Ecto neural progenitor cell (in vitro differentiated cells): ENCODE data around the gene RHOF.
"Not testable (repeated sequence)": the region's sequence is repeated elsewhere in the genome, so short reads cannot be mapped to it uniquely, and the experiment has no call there.

Experiments used
- DNase-seq: peaks from one replicate; pipeline ENCODE4 v3.0.0-alpha.2; 2018; ENCODE audit warnings: low spot score

Gene RHOF

DNA sequence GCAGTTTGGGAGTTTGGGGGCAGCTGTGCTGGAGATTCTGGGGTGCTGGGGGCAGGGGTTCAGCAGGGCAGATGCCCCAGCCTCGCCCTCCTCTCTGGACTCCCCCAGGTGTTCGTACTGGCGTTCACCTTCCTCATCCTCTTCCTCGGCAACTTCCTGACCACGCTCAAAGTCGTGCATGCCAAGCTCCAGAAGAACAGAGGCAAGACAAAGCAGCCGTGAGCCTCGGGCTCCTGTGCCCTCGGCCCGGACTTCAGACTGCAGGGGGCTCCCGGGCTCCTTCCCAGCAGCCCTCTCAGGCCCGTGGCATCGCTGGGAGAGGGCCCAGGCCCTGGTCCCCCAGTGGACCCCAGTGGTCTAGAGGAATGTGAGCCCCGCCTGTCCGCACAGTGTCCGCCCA is 18.0 kb downstream of the RHOF start:
- DNase-seq: no peak

DNA sequence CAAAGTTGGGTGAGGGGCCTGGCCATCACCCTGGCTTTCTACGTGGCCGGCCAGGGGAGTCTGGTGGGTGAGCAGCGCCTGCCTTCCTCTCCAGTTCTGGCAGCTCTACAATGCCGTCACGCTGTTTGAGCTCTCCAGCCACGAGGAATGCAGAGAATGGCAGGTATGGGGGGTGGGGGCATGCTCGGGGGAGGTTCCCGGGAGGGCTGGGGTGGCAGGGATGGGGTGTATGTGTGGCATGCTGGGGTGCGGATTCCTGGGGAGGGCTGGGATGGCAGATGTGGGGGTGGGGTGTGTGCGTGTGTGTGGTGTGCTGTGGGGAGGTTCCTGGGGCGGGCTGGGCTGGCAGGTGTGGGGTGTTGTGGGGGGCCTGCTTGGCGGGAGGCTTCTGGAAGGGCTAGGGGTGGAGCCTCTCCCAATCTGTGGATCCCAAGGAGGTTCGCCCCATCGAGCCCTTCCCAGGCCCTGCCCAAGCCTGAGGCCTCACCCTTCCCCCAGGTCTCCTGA is 18.5 kb downstream of the RHOF start:
- DNase-seq: peak; percentile 48

DNA sequence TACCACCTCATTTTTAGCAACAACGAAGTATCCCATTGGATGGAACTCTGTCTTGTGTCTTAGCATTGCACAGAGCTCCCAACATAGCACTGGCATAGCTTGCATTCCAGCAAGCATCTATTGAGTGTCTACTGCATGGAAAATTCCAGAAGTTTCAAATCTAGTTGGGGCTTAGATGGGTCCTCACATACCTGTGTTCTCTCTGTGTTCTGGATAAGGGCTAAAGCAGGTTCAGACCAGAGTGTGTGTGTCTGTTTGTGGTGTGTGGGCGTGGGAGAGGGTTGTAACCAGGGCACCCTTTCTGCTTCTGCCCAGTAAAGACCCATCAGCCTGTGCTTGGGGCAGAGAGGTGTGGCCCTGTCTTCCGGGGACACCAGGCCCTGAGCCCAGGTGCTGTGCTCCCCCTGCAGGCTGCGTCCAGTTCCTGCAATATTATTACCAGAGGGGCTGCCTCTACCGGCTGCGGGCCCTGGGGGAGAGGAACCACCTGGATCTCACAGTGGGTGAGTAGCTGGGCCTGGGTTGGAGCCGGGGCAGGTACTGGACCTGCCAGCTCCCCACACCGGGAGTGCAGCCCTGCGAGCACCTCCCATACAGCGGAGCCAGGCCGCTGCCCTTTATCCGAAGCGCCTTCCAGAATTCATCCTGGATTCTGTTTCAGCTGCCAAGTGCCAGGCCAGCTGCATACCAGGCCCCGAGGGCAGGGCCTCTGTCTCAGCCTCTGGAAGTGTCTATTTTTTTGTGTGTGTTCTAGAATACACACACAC is 20.3 kb downstream of the RHOF start:
- peak; percentile 88 for DNase-seq

DNA sequence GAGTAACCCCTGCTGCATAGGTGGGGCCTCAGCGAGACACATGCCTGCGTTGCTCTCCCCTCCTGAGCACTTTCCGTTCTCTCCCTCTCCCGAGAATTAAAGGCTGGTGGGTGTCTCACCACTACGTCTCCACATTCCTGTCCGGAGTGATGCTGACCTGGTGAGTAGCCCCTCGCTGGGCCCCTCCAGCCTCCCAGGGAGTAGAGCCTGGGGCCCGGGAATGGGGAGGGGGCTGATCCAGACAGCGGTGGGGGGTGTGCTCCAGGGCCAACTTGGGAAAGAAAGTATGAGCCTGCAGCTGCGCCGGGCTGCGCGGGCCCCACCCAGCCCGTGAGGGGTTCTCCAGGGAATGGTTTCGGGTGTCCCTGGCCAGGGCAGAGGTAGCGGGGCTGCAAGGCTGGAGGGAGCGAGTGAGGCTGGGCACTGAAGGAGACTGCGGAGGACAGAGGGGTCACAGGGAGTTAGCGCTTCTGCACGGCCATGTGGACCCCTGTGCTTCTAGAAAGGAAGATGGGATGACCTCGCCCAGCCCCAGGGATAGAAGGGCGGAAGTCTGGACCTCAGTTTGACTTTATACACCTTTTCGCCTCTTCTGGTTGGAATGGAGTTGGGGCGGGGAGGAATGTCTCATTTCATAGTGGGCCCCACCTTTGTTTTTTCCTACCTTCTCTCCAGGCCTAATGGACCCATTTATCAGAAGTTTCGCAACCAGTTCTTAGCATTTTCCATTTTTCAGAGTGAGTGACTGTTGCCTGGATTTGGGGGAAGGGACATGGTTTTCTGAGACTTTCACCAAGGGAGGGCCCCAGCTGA is 22.5 kb downstream of the RHOF start:
- DNase-seq: peak; percentile 57

DNA sequence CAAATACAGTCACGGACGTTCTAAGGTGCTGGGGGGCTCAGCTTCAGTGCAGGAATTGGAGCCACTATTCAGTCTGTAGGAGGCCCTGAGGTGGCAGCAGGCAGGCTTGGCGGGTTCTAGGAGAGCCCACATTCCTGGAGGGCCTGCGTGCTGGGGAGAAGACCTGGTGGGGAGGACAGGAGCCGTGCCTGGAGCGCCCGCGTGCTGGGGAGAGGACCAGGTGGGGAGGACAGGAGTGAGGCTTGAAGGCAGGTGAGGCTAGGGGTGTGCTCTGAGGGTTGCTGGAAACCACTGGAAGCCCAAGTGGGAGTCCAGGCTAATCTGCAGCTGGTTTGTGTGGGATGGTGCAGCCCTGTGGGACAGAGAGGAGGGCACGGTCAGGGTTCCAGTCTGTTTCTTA is 23.1 kb downstream of the RHOF start:
- no peak for DNase-seq

DNA sequence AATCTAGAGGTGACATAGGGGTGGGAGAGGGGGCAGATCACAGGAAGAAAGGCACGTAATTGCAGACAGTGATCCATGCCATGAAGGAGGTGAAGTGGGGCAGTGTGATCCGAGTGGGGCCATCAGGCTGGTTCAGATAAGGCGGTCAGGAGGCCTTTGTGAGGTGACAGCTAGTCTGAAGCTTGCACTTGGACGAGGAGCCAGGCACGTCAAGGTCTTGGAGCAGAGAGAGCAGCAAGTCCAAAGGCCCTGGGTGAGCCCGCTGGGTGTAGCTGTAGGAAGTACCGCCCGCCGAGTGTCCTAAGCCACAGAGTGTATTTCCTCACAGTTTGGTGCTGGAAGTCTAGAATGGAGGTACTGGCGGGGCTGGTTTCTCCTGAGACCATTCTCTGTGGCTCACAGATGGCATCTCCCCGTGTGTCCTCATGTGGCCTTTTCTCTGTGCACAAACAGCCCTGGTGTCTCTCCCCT is 23.6 kb downstream of the RHOF start:
- peak; percentile 46 for DNase-seq

DNA sequence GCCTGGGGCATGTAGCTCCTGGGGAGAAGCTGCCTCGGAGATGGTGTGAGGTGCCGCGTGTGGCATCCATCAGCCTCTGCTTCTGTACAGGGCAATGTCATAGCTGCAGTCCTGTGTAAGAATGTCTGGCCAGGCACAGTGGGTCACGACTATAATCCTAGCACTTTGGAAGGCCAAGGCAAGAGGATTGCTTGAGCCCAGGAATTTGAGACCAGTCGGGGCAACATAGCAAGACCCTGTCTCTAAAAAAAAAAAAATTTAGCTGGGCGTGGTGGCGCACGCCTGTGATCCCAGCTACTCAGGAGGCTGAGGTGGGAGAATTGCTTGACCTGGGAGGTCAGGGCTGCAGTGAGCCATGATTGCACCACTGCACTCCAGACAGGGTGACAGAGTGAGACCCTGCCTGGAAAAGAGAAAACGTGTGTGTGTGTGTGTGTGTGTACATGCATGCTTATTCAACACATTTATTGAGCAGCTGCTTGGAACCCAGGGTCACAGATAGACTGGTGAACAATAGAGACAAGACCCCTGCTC is 24.1 kb downstream of the RHOF start:
- no peak for DNase-seq

DNA sequence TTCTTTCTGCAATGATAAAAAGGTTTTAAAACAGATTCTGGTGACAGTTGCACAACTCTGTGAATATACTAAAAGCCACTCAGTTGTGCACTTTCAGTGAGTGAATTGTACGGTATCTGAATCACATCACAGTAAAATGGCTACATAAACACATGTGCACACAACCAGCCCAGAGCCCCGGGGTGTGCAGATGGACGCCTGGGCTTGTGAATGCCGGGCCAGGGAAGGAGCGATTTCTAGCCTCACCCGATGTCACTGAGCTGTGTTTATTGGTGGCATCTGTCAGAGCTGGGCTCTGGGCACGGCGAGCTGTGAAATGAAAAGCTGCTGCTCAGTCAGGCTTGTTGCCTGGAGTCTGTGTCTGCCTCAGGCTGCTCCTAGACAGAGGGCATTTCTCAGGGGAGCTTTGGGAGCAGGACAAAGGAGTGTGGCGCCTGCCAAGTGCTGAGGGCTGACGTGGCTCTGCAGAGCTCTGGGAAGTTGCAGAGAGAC is 25.9 kb downstream of the RHOF start:
- no peak for DNase-seq

DNA sequence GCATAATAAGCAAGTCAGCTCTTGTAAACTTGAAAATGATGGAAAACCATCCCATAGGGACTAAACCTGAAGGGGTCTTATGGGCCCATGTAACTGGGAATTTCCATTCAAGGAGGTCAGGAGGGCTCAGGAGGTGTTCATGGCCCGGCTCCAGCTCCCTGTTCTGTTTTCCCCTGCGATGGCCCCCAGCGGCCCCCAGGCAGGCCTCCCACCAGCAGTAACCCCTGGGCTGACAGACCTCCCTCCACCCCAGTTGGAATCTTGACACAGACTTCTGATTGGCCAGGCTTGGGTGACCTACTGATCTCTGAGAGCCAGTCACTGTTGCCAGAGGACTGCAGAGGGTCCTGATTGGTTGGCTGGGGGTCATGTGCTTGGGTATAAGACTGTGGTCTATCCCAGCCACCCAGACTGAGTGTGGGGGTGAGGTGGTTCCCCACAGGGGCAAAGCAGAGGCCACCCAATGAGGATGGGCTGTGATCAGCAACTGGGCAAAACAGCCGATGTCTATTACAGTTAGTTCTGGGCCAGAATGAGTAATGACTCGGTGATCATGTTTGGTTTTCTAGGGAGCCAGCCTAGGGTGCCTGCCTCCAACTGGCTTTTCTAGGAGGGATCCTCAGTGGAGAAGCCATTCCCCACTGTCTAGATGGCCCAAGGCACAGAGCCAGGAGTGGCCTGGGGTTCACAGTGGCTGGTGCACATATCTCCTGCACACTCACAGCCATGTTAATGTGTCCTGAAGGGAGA is 27.0 kb downstream of the RHOF start:
- DNase-seq: no peak

DNA sequence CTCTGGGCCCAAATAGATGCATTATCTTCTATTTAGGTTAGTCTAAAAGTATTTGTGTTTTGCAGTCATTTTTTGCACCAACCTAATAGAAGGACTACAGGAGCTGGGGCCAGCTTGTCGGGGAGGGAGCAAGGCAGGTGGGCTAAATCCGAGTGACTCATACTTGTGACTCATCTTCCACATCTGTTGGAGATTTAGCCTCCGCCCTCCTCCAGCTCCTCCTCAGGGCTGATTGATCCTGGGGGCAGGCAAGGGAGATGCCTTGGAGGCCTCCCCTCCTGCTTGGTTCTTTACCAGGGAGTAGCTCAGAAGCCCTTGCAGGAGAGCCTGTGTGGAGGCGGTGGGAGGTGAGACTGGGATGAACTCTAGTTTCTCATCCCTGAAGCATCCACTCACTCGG is 27.9 kb downstream of the RHOF start:
- DNase-seq: peak; percentile 43

DNA sequence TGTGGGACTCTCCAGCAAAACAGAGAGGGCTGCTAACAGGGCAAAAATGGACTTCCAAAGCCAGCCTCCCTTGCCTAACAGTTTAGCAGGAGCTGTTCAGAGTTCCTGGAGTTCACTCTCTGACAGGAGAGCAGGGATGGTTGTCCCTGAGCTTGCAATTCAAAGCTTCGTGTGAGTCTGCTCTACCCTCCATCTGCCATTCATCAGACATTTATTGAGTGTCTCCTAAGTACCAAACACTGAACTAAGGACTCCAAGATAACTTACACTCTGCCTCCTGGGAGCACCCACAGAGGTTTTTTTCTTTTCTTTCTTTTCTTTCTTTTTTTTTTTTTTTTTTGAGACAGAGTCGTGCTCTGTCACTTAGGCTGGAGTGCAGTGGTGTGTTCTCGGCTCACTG is 28.7 kb downstream of the RHOF start:
- DNase-seq: no peak

DNA sequence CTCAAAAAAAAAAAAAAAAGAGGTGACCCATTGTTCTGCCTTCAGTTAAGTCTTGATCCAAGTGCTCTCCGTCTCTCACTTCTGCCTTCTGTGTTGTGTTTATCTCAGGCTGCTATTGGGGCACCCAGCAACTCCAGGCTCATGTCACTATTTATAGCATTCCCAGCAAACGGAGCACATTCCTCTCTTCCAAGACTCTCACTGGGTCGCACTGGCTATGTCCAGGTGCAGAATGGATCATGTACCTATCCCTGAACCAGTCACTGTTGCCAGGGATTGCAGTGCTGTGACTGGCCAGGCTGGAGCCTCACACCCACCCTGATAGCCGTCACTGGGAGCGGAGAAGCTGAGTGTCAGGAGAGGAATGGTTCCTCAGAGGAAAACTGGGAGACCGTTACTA is 31.2 kb downstream of the RHOF start:
- DNase-seq: no peak

DNA sequence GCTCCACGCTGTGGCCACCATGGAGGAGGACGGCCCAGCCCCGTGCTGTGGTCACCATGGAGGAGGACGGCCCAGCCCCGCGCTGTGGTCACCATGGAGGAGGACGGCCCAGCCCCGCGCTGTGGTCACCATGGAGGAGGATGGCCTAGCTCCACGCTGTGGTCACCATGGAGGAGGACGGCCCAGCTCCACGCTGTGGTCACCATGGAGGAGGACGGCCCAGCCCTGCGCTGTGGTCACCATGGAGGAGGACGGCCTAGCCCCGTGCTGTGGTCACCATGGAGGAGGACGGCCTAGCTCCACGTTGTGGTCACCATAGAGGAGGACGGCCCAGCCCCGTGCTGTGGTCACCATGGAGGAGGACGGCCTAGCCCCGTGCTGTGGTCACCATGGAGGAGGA is 35.0 kb downstream of the RHOF start:
- not testable (repeated sequence) for DNase-seq

DNA sequence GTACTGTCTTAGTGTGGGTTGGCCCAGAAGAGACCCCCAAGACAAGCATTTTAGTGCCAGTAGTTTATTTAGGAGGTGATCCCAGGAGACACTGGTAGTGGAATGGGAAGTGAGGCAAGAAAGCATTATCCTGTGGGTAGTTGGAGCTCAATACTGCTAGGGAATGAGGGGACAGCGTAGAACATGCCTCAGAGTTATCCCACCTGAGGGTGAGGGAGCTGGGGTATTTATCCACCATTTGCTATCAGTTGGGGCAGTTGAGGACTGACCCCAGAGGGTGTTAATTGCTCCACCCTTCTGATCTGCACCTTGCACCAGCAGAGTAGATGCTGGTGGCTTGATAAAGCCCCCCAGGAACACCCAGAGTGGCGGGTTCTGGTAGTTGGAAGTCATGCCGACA is 37.9 kb downstream of the RHOF start:
- DNase-seq: no peak

DNA sequence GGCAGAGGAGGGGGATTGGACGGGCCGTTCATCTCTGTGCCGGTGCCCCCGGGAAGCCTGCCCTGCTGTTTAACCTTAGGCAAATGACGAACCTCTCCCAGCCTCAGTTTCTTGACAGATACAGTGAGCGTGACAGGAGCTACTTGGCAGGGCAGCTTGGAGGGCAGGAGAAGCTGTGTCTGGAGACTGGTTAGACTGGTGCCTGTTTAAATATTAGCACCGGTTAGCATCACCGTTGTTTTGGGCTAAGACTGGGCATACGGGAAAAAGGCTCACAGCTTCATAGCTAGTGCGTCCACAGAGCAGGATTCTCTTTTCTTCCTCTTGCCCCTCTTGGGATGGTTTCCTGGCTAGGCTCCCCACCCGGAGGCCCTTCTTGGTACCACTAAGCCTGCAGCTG is 38.7 kb downstream of the RHOF start:
- DNase-seq: no peak

DNA sequence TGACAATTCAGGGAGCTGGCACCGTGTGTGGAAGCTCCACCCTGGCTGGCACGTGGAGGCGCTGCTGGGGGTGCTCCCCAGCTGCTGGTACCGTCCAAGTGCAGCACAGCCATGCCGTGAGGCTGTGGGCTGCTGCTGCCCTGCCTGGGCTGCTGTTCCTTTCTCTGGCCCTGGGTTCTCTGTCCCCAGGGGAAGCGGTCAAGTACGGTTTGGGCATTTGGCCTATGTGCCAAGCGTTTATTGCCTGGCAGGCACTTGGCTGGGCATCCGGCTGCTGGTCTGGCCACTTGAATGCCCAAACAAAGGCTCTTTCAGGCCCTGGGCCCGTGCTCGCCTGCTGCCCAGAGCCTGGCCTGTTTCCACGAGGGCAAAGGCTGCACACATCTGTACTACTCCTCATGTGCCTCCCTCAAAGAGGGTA is 39.6 kb downstream of the RHOF start:
- DNase-seq: no peak

DNA sequence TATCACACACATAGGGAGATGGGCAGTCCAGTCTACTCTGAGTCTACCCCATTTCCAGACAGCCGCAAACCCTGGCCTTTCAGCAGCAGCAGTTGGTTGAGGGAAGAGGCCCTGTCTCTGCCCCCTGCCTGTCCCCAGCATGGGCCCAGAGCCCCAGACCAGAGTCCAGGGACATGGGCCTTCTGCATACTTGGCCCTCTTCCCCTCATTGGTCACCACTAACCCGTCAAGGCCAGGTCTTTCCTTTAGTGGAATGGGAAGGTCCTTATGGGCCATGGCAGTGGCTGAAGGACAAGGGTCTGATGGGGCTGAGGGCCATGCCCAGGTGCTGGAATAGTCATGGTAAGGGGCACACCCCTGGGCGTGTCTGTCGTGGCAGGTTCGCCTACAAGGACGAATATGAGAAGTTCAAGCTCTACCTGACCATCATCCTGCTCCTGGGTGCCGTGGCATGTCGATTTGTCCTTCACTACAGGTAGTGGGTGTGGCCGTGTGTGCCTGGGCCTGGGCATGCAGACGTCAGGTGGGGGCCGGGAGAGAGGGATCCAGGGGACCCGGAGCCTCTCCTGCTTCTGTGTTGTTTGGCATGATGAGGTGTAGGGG is 41.6 kb downstream of the RHOF start:
- DNase-seq: no peak

DNA sequence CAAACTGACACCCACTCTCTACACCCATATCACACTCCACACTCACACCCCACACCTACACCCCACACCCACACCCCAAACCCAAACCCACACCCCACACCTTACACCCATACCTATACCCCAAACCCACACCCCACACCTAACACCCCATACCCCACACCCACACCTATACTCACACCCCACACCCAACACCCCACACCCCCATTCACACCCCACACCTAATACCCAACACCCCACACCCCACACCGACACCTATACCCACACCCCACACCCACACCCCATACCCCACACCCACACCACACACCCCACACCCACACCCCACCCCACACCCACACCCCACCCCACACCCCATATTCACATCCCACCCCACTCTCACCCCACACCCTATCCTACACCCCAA is 42.5 kb downstream of the RHOF start:
- DNase-seq: no peak

DNA sequence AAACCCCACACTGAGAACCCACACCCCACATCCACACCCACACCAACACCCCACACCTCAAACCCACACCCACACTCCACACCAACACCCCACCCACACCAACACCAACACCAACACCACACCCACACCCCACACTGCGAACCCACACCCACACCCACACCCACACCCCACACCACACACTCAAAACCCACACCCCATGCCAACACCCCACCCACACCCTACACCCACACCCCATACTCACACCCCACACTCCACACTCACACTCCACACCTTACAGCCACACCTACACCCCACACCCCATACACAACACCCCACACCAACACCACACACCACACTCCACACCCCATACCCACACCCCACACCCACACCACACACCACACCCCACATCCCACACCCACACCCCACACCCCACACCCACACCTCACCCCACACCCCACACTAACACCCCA is 43.0 kb downstream of the RHOF start:
- no peak for DNase-seq

DNA sequence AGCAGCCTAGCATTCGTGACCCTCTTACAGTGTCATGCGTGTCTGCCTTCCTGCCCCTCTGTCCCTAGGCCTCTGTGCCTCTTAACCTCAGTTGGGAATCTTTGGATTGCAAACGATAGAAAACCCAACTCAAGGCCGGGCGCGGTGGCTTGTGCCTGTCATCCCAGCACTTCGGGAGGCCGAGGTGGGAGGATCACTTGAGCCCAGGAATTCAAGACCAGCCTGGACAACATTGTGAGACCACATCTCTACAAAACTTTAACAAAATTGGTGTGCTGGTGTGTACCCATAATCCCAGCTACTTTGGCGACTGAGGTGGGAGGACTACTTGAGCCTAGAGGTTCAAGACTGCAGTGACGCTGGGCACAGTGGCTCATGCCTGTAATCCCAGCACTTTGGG is 44.2 kb downstream of the RHOF start:
- no peak for DNase-seq

DNA sequence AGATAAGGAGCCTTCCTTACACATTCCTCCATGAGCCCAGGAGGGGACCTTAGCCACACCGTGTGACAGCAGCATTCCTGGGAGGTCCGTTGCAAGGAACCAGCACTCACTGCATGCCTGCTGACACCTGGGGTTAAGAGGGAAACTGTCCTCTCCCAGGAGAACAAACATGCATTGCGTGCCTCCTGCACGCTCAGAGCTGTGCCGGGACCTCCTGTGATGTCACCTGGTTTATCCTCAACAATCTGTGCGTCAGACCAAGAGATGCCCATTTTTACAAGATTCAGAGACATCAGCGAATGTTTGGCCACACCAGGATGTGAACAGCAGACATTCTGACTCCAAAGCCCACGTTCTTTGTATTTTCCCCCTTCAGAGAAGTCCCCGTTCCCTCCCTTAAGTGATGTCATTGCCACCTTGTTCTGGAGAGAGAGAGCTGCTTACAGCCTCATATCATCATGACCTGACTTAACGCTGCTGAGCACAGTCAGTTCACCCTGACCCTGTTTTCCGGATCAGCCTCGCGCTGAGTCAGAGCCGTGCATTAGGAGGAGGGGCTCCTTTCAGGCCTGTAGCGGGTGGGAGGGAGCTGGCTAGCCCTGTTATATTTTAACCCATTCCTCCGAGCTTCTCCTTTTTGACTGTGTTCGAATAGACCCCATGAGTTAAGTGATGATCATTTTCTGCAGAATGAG is 44.8 kb downstream of the RHOF start:
- no peak for DNase-seq
